Sigmoid colon (tissue), 4 donors: Measurements from ENCODE around the gene MYCL.

Experiments
- EP300 ChIP-seq, 4 donors: sonication (generic); formaldehyde crosslinking; IDR thresholded peaks; one replicate each; pipeline ENCODE4 v1.6.1; 2017; ENCODE audit warnings: antibody characterized with exemption in 4 of 4
- TF ChIP-seq, protein P1 (sequence below), 4 experiments: fragments of 450-650 bp in 3 of 4; fragments of 200-600 bp in 1 of 4; IDR thresholded peaks; one replicate each; pipeline ENCODE4 v1.5.1; 2016 to 2019; ENCODE audit warnings: antibody characterized with exemption in 4 of 4, mild to moderate bottlenecking in 3 of 4, moderate library complexity in 2 of 4

DNA sequence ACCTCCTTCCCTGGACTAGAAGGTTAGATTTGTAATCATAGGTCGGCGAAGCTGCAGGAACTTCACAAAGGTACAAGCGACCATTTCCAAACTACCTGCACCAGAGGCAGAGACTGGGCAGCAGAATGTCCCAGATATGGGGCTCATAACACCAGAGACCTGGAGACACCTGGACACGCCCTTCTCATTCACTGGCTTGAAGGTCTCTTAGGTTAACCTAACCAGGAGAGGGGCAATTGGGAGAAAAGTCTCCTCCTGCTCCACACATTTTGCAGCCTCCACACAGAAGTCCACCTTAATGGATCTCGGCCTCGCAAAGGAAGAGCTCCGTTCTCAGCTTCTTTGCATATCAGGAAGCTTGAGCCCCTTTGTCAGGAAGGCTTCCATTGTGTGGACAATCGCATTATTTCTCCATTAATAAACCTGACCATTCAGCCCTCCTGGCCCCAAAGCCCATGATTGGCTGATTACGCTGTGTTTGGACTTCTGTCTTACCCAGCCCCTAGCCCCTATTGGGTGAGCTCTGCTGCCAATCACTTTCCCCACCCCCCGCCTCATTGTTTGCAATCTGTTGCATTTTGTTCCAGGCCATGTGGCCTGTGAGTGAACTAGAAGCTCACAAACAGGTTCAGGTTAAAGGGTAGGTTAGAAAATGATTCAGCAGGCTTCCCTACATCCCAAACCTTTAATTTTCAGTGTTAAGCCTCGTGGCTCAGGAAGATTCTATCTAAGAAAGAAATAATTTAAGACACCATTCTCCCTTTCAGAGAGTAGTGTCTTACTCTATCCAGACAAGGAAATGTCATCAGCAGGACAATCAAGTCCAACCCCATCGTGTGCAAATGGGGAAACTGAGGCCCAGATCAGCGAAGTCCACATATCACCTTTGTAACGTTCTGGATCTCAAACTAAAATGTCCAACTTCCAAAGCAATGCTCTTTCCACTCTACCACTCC is 2.8 kb downstream of the MYCL start:
- TF ChIP-seq, protein P1, sequence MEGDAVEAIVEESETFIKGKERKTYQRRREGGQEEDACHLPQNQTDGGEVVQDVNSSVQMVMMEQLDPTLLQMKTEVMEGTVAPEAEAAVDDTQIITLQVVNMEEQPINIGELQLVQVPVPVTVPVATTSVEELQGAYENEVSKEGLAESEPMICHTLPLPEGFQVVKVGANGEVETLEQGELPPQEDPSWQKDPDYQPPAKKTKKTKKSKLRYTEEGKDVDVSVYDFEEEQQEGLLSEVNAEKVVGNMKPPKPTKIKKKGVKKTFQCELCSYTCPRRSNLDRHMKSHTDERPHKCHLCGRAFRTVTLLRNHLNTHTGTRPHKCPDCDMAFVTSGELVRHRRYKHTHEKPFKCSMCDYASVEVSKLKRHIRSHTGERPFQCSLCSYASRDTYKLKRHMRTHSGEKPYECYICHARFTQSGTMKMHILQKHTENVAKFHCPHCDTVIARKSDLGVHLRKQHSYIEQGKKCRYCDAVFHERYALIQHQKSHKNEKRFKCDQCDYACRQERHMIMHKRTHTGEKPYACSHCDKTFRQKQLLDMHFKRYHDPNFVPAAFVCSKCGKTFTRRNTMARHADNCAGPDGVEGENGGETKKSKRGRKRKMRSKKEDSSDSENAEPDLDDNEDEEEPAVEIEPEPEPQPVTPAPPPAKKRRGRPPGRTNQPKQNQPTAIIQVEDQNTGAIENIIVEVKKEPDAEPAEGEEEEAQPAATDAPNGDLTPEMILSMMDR (IDR thresholded peaks at IDR 0.05): no peak
- no peak for TF ChIP-seq EP300 (IDR thresholded peaks at IDR 0.05)
